Measurements from ENCODE around the gene SH3RF3.

DNA sequence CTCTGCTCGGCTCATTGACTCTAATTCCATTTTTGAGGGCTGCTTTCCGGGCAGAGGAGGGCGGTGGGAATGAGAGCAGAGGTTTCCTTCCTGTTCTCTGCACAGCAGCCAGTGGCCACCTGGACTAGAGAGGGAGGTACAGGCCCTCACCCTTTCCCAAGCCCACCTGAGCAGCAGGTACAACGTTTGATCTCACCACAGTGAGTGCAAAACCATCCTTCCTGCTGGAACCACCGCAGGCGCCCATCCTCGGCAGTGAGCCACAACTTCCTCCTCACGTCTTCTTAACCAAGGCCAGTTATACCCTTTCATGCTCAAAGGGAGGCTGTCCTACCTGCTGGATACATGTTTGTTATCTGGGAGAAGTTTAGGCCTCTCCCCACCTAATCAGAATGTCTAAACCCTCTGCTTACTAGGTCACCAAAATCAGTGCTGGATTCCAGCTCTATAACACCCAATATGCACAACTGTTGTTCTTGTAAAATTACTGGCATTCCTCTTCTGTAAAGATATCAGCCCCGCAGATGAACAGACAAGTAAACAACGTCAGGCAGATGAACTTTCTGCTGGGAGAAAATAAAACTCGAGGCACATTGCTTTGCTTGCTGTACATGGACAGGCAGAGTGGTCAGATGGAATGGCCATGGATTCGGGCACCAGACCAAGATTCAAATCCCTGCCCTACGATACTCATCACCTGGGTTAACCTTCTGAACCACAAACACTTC lies 191.4 kb downstream of the SH3RF3 start:
- no peak for TF ChIP-seq TOX (CRISPR knock-in tag; IDR thresholded peaks at IDR 0.05; ENCODE audit: borderline replicate concordance)
- no peak for TF ChIP-seq TCF4 (CRISPR knock-in tag; IDR thresholded peaks at IDR 0.05; ENCODE audit: borderline replicate concordance)
- no peak for TF ChIP-seq PPARA (CRISPR knock-in tag; IDR thresholded peaks at IDR 0.05; ENCODE audit: borderline replicate concordance)
- no peak for TF ChIP-seq RARB (CRISPR knock-in tag; IDR thresholded peaks at IDR 0.05)
- TF ChIP-seq CREB5 (CRISPR knock-in tag; IDR thresholded peaks at IDR 0.05; ENCODE audit: low read depth): no peak
- no peak for TF ChIP-seq CSRNP3 (CRISPR knock-in tag; IDR thresholded peaks at IDR 0.05)

Data from SK-N-SH treated with all-trans-retinoic acid at 6 μM for 48 hours (cell line).